HG02763 (cell line): ENCODE results near the gene KRT15.
"Not testable (repeated sequence)": the region's sequence is repeated elsewhere in the genome, so short reads cannot be mapped to it uniquely, and the experiment has no call there.

Experiments
- ATAC-seq: cut with Tn5 transposase; IDR thresholded peaks from one replicate; pipeline ENCODE4 v1.9.1; 2021; ENCODE audit warnings: mild to moderate bottlenecking, moderate library complexity; ENCODE audit not compliant: unreplicated experiment

The KRT15 gene

GRCh38 chr17:41544935-41545334 lies 26.2 kb upstream of the KRT15 start:
- ATAC-seq, result no peak

- no peak for ATAC-seq
These were observed 25.8 kb upstream of the KRT15 start for GRCh38 chr17:41544491-41544892.

DNA sequence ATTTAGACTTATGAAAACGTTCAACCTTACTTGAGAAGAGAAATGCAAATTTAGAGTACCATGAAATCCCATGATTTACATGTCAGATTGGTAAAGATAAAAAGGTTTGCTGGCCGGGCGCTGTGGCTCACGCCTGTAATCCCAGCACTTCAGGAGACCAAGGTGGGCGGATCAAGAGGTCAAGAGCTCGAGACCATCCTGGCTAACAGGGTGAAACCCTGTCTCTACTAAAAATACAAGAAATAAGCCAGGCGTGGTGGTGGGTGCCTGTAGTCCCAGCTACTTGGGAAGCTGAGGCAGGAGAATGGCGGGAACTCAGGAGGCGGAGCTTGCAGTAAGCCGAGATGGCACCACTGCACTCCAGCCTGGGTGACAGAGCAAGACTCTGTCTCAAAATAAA lies 24.1 kb upstream of the KRT15 start:
- ATAC-seq, result not testable (repeated sequence)

- no peak for ATAC-seq
These were observed 23.7 kb upstream of the KRT15 start for GRCh38 chr17:41542357-41542756.

DNA sequence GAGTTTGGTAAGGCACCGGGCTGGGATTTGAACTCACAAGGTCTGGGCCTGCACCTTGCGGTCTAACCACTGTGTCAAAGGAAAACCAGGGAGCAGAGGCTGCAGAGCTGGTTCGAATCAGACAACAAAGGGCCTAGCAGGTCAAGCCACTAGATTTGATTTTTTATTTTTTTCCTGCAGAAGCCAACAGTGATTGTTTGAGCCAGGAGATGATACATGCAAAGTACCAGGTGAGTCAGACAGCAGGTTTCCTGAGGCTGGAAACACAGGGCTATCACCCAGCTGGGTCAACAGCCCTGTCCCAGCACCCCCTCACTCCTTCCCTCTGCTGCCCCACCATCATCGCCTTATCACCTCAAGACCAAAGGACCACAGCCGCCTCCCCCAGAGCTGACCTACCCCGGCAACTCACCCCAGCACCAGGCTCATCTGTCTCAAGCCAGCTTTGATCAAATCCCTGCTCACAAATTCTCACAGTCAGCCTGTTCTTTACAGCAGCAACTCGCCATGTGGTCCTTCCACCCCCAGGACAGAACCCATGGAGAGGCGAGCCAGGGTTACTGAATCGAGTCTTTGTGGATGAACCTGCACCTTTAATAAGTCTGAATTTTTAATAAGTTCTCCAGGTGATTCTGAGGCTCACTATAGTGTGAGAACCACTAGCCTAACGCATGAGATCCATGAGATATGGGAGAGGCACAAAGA lies 22.4 kb upstream of the KRT15 start:
- no peak for ATAC-seq

DNA sequence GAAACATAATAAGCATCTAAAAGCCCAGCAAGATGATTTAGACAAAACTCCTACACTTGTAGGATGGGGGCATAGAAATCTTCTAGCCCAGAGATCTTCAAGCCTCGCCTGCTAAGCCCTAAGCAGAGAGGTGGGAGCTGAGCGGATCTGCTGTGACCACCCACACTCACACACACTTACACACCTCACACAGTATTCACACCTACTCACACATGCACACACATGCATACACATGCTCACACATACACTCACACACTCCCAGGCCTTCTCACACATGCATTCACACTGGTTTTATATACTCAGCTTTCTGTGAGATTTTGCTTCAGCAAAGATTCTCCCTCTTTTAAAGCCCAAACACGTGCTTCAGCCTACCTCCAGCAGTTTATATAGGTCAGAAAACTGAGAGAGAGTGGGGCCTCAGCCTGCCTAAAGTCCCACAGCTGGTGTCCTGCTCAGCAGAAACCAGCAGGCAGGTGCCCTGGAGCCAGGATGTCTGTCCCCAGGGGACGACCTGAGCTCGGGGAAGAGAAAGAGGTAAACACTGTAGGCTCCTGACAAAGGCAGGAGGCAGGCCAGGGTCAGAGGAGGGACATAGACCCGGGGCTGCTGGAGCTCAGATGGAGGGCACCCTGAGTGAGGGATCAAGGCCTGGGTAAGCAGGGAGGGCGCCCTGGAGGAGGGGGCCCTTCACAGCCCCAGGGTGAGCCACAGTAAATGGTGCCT lies 21.4 kb upstream of the KRT15 start:
- ATAC-seq, result no peak

- ATAC-seq, result no peak
These were observed 20.4 kb upstream of the KRT15 start for GRCh38 chr17:41539071-41539492.

GRCh38 chr17:41538565-41538991 lies 19.9 kb upstream of the KRT15 start:
- no peak for ATAC-seq

GRCh38 chr17:41537990-41538389 lies 19.3 kb upstream of the KRT15 start:
- ATAC-seq, result no peak

DNA sequence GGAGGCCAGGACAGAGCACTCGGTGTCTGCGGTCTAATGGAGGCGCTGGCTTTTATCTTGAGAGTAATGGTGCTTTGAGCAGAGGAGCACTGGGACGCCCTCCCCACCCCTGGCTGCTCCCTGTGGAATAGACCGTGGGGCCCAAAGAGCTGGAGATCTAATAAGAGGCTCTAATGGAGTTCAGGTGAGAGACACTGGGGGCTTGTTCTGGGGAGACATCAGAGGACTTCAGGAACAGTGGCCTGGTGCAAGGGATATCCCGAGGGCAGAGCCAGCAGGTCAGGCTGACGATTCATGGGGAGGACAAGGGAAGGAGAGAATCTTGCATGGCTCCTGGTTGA lies 18.9 kb upstream of the KRT15 start:
- ATAC-seq, result no peak

GRCh38 chr17:41536741-41537613 lies 18.3 kb upstream of the KRT15 start:
- no peak for ATAC-seq

- ATAC-seq, result no peak
These were observed 17.2 kb upstream of the KRT15 start for GRCh38 chr17:41535764-41536481.

DNA sequence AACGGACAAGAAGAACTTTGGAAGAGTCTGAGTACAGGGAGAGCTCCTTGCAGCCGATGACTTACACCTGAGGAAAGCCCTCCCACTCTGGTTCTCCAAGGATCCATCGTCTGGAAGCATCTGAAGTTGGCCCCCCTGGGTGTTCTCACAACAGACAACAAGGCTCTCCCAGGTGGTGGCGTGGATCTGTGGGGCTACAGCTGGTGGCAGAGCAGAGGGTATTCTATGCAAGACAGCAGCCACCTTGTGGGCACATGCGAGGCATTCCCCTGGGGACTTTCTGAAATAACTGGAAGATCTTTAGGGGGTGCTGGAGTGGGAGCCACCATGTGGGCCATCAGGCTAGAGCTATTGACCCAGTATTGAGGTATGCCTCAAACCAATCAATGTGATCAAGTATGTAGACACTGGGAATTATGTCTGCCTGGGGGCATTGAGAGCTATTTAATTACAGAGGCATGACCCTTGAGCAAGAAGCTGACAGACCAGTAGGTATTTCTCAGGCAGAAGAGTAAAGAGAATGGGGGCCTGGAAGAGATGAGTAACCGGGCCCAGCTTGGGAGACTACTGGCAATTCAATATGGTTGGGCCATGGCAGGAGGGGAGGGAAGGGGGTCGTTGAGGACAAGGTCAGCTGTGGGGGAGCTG lies 16.3 kb upstream of the KRT15 start:
- no peak for ATAC-seq

DNA sequence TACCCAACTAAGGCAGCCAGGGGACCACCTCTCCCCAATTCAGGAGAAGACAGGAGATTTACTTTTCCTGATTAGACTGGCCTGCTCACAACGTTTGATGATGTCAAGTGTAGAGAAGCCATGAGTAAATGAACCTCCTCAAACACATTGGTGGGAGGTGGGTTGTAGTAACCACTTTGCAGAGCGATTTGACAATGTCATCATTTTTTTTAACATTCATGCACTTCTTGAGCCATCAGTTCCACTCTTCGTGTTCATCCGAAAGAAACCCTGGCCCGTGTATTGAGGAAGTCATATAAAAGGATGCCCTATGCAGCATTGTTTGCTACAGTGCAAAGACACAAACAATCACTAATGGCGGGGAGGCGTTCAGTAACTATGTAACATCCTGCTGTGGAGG lies 14.9 kb upstream of the KRT15 start:
- no peak for ATAC-seq

DNA sequence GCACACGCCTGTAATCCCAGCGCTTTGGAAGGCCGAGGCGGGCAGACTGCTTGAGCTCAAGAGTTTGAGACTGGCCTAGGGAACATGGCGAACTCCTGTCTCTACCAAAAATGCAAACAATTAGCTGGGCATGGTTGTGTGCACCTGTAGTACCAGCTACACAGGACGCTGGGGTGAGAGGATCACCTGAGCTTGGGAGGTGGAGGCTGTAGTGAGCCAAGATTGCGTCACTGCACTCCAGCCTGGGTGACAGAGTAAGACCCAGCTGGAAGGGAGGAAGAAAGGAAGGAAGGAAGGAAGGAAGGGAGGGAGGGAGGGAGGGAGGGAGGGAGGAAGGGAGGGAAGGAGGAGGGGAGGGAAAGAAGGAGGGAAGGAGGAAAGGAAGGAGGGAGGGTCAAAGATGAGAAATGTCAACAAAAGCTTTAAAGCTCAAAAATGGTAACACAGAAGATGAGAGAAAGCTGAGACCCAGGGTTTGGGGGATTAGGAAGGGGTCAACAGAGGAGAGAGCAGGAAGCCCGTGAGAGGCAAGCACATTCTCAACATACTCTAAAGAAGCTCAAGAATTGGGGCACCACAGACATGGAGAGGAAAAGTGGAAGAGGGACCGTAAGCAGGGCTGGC lies 14.4 kb upstream of the KRT15 start:
- no peak for ATAC-seq

GRCh38 chr17:41531993-41532392 lies 13.3 kb upstream of the KRT15 start:
- no peak for ATAC-seq

GRCh38 chr17:41530062-41531048 lies 11.7 kb upstream of the KRT15 start:
- no peak for ATAC-seq

DNA sequence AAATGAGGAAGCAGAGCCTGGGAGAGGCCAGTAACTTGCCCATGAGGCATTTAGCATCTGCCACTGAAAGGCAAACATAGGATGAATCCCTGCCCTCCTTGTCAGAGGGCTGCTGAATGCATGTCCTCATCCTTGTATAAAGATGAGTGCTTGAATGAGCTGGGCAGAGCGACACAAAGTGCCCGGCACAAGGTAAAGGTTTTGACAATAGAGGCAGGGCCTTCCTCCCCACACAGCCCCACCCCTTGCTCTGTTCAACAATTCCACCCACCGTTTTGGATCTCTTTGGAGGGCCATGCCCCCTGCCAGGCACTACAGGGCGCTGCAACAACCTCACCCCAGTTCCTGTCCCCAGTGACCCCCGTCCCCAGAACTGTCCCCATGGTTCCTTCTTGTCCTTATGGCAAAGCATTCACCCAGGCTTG lies 10.8 kb upstream of the KRT15 start:
- no peak for ATAC-seq

- ATAC-seq, result no peak
These were observed 10.3 kb upstream of the KRT15 start for GRCh38 chr17:41528959-41529353.
